ENCODE measurements around the gene KBTBD12.

KBTBD12 gene

DNA sequence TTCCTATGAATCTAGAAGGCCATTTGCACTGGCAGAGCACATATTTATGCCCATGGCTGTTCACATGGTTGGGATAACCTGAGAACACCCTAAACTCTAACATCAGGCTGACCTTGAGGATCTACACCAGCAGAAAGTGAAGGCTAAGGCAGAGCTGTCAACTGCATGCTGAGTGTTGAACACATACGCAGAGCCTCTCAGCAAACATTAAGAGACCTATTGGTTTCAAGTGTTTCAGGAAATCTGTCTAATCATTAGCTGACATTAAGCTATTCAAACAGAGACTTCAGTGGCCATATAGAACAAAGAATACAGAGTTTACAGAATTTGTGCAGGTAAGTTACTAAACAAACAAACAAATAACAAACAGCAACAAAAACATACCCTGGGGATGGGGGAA lies 121.1 kb downstream of the KBTBD12 start:
- no peak for DNase-seq
